PC-9 (cell line): ENCODE results near the gene LAMTOR2.

ENCODE experiments used
- CTCF ChIP-seq: fragments of 200-600 bp; sonication (generic); conservative IDR thresholded peaks from 2 replicates; pipeline ENCODE4 v1.6.1; 2017; ENCODE audit warnings: mixed run types, antibody characterized with exemption, mild to moderate bottlenecking, moderate library complexity
- EZH2 ChIP-seq: fragments of 200-600 bp; sonication (generic); IDR thresholded peaks from 2 replicates; pipeline ENCODE4 v1.8.0; 2017; ENCODE audit warnings: antibody characterized with exemption, low read depth

- TF ChIP-seq CTCF = no peak
- TF ChIP-seq EZH2 = no peak
Observed at GRCh38 chr1:156056326-156056849, 1.8 kb downstream of the LAMTOR2 start.
